ENCODE results near the gene CTNND2.

GRCh38 chr5:11611011-11611410 is 293.2 kb downstream of the CTNND2 start:
- TF ChIP-seq CTCF (IDR thresholded peaks at IDR 0.05 in 4 of 5, conservative IDR thresholded peaks at IDR 0.05 in 1 of 5) (no peak), POLR2A (IDR thresholded peaks at IDR 0.05) (no peak)
